Neutrophil (primary cell): ENCODE measurements around the gene TSTD2.

Experiments used
- H3K27ac ChIP-seq: fragments of 200-600 bp; sonication (generic); 2 replicates; pipeline ENCODE4 v1.5.1; 2016; ENCODE audit warnings: mild to moderate bottlenecking, moderate library complexity
- H3K27me3 ChIP-seq: fragments of 200-600 bp; sonication (generic); 2 replicates; pipeline ENCODE4 v1.6.0; 2016; ENCODE audit warnings: mild to moderate bottlenecking
- H3K36me3 ChIP-seq: fragments of 200-600 bp; sonication (generic); 2 replicates; pipeline ENCODE4 v1.5.1; 2017
- H3K4me1 ChIP-seq, 2 experiments: fragments of 200-600 bp in 1 of 2; sonication (generic) in 1 of 2; 1 replicate in 1 of 2; 2 replicates in 1 of 2; pipeline versions ENCODE4 v1.5.1 to v1.6.1; 2013 to 2016; ENCODE audit warnings: low read depth in 1 of 2, low read length in 1 of 2, mild to moderate bottlenecking in 1 of 2, moderate library complexity in 1 of 2; ENCODE audit not compliant: control insufficient read depth in 1 of 2, insufficient read depth in 1 of 2
- H3K4me3 ChIP-seq, 2 experiments: fragments of 200-600 bp in 1 of 2; sonication (generic) in 1 of 2; 1 replicate in 1 of 2; 2 replicates in 1 of 2; pipeline ENCODE4 v1.5.1; 2013 to 2016; ENCODE audit warnings: low read depth in 1 of 2, low read length in 1 of 2, mild to moderate bottlenecking in 1 of 2, moderate library complexity in 1 of 2
- H3K9me3 ChIP-seq: fragments of 200-600 bp; sonication (generic); 2 replicates; pipeline ENCODE4 v1.5.1; 2016
- CTCF ChIP-seq: fragments of 200-600 bp; sonication (generic); IDR thresholded peaks from 2 replicates; pipeline ENCODE4 v1.5.1; 2016; ENCODE audit warnings: antibody characterized with exemption

Gene TSTD2

GRCh38 chr9:97670586-97670985 lies 37.4 kb upstream of the TSTD2 start:
- H3K4me1 ChIP-seq, result peaks cover 9 to 15% of the 10 kb centered on the region in 2 experiments
- no peak overlapping the region for H3K27ac ChIP-seq
- no peaks in the 10 kb centered on the region for H3K9me3 ChIP-seq
- H3K27me3 ChIP-seq, result no peaks in the 10 kb centered on the region
- no peak overlapping the region for H3K4me3 ChIP-seq
- TF ChIP-seq CTCF, result no peak
- H3K36me3 ChIP-seq, result peaks cover 96% of the 10 kb centered on the region

- Histone ChIP-seq H3K4me1 (peaks cover 9 to 15% of the 10 kb centered on the region in 2 experiments), H3K27me3 (no peaks in the 10 kb centered on the region), H3K9me3 (no peaks in the 10 kb centered on the region), H3K27ac (no peak overlapping the region), H3K4me3 (no peak overlapping the region), H3K36me3 (peaks cover 96% of the 10 kb centered on the region)
- no peak for TF ChIP-seq CTCF
Observed at GRCh38 chr9:97668485-97668884, 35.3 kb upstream of the TSTD2 start.

DNA sequence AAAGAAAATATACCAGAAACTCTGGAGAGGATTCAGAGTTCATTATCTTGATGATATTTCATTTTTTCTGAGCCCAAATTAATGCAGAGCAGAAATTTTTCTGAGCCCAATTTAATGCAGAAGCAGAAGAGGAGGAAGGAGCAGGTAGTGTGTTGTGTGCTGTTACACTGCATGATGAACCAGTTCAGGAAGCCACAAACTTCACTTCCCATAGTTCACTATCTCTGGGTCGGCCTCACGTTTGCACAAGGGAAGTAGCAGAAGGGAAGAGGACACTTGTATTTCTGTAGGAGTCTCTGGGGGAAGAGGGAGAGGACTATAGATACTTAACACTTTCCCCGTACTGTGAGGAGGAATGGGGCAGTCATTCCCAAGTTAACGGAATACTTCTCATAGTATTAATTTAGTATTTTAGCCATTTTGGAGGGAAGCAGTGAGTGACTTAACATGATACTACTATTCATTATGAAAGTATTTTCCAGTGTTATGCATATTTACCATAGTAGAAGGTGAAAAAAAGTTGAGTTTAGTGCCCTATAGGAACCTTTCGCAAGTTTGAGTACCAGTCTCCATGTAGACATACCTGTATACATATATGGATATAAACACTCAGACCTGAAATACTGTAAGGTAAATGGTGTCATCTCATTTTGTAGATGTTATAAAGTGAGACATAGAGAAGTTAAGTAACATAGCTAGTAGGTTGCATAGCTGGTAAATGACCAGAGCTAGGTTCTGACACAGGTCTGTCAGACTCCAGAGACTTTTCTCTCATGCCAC lies 33.9 kb upstream of the TSTD2 start:
- TF ChIP-seq CTCF, result no peak
- H3K27ac ChIP-seq, result peak overlapping the region; percentile 68
- no peaks in the 10 kb centered on the region for H3K9me3 ChIP-seq
- peaks cover 9 to 15% of the 10 kb centered on the region in 2 experiments for H3K4me1 ChIP-seq
- no peaks in the 10 kb centered on the region for H3K27me3 ChIP-seq
- H3K4me3 ChIP-seq, result no peak overlapping the region
- H3K36me3 ChIP-seq, result peaks cover 96% of the 10 kb centered on the region

DNA sequence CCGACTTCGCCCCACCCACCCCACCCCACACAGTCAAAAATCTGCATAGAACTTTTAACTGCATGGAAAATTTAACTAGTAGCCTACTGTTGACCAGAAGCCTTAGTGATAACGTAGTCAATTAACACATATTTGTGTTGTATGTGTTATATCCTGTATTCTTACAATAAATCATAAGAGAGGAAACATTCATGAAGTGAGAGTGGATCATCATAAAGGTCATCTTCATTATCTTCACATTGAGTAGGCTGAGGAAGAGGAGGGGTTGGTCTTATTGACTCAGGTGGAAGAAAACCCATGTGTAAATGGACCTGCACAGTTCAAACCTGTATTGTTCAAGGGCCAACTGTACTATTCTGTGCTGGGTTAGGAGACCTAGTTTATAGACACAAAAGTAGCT lies 32.6 kb upstream of the TSTD2 start:
- Histone ChIP-seq H3K9me3 (no peaks in the 10 kb centered on the region), H3K27me3 (no peaks in the 10 kb centered on the region), H3K4me1 (peaks cover 9 to 15% of the 10 kb centered on the region in 2 experiments), H3K4me3 (no peak overlapping the region), H3K36me3 (peaks cover 86% of the 10 kb centered on the region), H3K27ac (peak overlapping the region; percentile 68)
- TF ChIP-seq CTCF, result no peak

GRCh38 chr9:97660847-97661246 lies 27.7 kb upstream of the TSTD2 start:
- no peak for TF ChIP-seq CTCF
- Histone ChIP-seq H3K4me1 (no peaks in the 10 kb centered on the region), H3K27me3 (no peaks in the 10 kb centered on the region), H3K36me3 (peaks cover 76% of the 10 kb centered on the region), H3K27ac (peak overlapping the region; percentile 55), H3K9me3 (no peaks in the 10 kb centered on the region), H3K4me3 (no peak overlapping the region)
